HG02763 (cell line): ENCODE data around the gene C19orf18.
"Not testable (repeated sequence)": the region's sequence is repeated elsewhere in the genome, so short reads cannot be mapped to it uniquely, and the experiment has no call there.

Experiments used
- ATAC-seq: cut with Tn5 transposase; IDR thresholded peaks from one replicate; pipeline ENCODE4 v1.9.1; 2021; ENCODE audit warnings: mild to moderate bottlenecking, moderate library complexity; ENCODE audit not compliant: unreplicated experiment

Gene C19orf18

DNA sequence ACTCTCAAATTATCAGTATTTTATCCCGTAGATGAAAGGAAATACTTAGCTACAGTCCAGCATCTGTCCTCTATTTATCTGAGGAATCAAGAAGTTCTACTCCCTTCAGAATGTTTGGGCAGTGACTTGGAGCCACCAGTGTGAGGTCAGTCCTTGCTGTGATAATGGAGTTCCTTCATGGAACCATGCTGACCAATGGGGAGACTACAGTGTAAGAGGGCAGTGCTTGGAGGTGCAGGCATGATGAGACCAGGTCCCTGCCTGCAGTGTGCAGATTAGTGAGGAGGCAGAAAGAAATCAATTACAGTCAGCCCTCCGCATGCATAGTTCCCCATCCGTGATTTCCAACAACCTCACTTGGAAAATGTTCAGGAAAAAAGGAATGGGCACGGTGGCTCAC is at the start of gene C19orf18:
TSS of gene C19orf18 (minus strand) at position 101 of the 400 bp plus-strand sequence. CDS start 102 bp downstream, outside the sequence.
- ATAC-seq: no peak

DNA sequence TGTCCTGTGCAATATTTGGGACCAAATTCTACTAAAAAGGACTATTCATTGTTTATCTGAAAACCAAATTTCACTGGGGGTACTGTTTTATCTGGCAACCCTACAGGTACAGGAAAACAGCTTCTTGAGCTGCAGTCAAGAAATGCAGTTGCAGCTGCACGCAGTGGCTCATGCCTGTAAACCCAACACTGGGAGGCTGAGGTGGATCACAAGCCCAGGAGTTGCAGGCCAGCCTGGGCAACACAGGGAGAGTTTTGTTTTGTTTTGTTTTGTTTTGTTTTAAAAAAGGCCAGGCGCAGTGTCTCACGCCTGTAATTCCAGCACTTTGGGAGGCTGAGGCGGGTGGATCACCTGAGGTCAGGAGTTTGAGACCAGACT is 47.9 kb upstream of the C19orf18 start:
- no peak for ATAC-seq

DNA sequence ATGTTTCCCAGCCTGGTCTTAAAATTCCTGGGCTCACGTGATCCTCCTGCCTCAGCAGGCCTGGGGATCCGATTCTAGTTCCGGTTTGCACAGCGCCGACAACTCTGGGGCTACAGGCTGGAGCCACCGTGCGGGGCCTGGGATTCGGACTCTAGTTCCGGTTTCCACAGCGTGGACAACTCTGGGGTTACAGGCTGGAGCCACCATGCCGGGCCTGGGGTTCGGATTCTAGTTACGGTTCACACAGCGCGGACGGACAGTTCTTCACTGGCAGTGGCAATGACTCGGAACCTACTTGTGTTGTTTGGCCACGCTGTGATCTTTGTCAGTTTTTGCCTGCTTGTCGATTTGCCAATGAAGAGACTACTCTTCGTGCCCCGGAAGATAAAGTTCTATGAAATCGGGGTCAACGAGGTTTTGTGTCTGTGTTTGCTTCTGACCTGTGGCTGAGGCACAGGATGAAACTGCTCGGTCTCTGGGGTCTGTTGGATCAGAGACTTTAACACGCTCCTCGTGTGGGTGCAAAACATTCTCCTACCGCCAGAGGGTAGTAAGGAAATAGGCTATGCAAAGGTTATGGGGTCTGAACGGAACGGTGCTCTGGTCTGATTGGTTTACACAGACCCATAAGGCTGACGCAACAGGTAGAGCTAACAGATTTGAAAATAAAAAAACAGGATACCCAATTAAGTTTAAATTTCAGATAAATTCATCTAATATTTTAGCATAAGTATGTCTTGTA is 47.4 kb upstream of the C19orf18 start:
- no peak for ATAC-seq

DNA sequence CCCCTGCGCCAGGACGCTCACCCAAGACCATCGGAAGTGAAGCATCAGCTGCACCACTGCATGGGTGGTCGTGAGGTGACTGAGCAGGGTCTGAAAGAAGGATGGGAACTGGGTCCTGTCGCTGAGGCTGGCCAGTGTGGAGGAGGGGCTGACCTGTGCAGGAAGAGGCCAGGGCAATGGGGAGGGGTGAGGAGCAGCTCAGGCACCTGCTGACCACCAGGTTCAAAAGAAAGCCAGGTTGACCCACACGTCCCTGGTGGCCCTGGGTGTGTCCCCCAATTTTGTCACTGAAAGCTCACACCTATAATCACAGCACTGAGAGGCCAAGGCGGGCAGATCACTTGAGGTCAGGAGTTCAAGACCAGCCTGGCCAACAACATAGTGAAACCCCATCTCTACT is 45.8 kb upstream of the C19orf18 start:
- ATAC-seq: no peak

DNA sequence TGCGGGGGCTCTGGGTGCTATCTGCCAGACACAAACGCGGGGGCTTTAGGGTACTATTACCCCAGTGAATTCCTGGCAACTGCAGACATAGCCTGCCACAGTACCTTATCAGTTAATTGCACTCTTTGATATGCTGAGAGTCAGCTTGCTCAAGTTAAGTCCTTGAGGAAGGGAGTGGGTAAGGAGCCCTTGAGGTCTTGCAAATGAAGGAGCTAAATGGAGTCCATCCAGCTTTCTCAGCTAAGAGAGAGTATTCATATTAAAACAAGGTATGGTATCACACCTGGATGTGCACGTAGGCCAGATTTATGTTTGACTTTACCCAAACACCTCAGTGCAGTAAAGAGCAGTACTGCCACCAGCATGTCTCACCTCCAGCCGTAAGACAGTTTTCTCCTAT is 39.8 kb upstream of the C19orf18 start:
- ATAC-seq: no peak

DNA sequence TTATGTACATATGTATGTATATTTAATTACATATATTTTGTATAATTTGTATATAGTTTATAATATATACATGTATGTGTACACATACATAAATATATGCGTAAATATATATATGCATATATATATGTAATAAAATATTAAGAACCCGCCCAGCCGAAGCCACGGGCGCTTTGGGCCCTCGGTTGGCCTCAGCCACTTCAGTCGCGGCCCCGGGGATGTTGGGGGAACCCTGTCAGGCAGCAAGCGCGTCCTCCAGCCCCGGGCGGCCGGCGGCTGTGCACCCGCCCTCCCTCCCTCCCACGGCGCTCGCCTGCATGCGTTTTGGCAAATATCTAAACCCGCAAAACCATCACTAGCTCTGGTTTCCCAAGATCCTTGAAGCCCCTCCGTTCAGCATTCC is 36.2 kb upstream of the C19orf18 start:
- no peak for ATAC-seq

DNA sequence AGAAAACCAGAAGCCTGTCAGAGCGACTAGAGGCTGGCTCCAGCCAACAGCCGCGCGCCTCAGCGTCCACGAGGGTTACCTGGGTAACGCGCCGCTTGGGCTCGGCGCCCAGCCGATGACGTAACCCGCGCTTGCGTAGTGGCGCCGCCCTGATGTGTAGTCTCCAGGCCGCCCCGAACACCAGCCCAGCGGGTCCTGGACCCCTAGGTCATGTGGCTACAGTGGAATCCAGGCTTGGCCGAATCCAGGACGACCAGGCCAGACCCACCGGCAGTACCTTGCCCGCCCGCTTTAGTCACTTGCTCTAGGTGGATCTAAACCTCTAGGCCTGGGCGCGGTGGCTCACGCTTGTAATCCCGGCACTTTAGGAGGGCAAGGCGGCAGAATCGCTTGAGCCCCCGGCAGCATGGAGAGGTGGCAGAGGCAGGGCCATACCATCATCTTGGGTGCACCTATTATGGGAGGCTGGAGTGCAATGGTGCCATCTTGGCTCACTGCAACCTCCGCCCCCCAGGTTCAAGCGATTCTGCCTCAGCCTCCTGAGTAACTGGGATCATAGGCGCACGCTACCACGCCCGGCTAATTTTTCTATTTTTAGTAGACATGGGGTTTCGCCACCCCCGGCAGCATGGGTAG is 35.5 kb upstream of the C19orf18 start:
- no peak for ATAC-seq

DNA sequence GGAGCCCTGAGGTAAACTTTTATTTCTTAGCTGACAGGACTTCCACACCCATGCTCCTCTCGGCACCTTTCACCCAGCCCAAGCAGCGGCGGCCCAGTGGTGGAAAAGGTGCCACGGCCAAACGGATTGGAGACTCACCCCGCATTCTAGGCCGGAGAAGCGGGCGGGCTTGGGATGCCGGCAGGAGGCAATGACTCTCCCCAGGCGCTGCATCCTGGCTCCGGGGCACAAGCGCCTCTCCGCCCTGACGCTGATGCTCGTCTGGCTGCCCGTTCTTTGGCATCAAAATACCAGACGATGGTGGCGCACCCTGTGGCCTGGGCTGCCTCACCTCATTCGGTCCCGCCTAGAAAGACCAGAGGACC is 34.9 kb upstream of the C19orf18 start:
- no peak for ATAC-seq

DNA sequence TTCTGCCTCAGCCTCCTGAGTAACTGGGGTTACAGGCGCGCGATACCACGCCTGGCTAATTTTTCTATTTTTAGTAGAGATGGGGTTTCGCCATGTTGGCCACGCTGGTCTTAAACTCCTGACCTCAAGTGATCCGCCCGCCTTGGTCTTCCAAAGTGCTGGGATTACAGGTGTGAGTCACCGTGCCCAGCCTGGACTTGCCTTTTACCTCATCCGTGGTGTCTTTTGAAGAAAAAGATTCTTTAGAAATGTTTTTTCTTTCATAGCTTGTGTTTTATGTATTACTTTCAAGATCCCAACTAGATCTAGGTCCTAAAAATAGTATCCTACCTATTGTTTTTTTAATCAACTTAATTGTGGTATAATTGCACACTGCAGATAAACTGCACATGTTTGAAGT is 34.5 kb upstream of the C19orf18 start:
- ATAC-seq: not testable (repeated sequence)

DNA sequence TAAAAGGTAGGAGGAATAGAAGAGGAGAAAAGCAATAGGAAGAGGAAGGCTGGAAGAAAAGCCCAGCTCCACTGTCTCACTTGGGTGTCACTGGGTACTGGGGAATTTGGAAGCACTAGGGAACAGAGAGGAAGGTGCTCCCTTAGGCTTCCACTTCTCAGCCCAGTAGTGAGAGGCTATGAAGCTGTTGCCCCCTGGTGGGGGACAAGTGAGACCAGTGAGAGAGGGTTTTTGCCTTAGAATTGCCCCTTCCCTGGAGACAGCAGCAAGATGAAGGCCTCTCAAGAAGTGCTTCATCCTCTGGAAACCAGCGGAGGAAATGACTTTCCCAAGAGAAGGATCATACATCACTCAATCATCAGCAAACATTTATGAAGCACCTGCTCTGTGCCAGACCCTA is 33.0 kb upstream of the C19orf18 start:
- no peak for ATAC-seq

DNA sequence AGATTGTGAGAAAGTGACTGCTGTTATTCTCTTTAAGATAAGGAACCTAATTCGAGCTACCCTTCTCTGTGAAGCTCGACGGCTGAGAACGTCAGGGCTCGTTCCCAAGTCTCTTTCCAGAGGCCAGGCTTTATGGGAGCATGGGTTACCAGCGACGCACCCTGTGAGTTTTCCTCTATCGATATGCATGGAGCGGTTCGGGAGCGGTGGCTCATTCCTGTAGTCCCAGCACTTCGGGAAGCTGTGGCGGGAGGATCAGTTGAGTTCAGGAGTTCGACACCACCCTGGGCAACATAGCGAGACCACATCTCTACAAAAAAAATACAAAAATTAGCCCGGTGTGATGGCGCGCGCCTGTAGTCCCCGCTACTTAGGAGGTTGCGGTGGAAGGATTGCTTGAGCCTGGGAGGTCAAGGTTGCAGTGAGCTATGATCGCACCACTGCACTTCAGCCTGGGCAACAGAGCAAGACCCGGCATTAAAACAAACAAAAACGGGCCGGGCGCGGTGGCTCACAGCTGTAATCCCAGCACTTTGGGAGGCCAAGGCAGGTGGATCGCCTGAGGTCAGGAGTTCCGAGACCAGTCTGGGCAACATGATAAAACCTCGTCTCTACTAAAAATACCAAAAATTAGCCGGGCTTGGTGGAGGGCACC is 29.0 kb upstream of the C19orf18 start:
- ATAC-seq: no peak

DNA sequence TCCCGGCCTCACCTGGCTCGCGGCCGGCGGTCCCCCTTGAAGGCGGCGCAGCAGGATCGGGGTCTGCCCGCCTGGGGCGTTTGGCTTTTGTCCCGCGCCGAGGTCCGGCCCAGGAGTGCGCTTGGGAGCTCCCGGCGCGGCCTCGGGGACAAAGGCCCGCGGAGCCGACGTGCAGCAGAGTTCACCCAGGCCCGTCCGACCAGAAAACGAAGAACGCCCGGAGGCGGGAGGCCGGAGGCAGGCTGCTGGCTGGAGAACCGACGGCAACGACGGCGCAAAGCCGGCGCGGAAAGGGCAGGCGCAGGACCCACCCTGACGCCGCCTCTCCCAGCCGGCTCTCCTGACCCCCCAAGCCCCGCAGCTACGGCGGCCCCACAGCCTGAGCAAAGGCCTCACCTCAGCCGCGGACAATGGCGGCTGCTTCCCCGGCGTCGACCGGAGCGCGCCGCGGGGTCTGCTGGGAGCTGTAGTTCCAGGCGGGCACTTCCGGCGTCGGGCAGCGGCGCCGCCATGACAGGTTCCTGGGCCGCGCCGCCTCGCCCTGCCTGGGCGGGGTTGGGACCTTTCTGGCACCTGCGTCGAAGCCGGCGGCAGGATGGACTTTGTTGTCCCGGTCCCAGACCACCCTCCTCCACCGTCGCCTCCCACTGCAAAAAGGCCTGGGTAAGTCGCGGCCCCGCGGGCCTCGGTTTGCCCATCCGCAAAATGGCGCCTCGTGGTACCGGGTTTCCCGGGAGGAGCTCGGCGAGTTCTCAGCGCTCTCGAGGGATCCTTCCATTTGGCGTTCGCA is 28.2 kb upstream of the C19orf18 start, which contains the start of gene ZNF606:
TSS of gene ZNF606 (minus strand) at position 437 of the 790 bp plus-strand sequence. CDS start 1,501 bp downstream, outside the sequence.
- peak; percentile 92 for ATAC-seq

DNA sequence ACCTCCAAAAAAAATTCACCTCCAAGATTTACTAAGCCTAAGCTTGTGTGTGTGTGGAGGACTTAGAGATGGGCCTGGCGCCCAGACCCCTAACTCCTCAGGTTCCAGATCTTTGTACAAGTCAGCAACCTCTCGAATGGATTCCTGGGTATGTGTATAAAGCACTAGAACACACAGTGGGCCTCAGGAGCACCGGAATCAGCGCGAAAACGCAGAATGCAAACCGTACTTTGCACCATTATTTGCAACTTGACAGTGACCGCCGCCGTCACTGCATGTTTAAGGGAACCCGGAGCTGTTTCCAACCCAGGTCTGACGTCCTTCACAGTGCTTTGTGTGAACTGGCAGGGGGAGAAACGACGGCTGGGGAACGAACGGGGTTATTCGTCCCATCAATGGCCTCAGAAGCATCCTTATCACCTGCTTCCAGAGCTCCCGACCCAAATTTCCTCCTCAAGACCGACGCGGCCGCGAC is 27.6 kb upstream of the C19orf18 start:
- ATAC-seq: no peak

DNA sequence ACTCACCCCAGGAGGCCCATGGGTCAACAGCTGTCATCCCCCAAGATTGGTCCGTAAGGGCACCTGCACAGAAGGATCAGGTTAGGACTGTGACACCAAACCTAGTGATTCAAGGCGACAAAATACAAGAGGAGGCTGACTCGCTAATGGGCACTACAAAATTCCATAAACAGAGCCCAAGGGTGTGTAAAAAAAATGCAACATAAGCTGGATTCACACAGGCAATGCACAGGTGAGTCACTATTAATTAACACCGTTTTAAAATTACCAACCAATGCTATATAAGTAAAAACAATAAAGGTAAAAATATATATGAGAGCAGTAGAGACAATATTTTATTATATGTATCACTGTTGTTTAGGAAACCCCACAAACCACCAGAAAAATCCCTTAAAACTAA is 26.3 kb upstream of the C19orf18 start:
- no peak for ATAC-seq

DNA sequence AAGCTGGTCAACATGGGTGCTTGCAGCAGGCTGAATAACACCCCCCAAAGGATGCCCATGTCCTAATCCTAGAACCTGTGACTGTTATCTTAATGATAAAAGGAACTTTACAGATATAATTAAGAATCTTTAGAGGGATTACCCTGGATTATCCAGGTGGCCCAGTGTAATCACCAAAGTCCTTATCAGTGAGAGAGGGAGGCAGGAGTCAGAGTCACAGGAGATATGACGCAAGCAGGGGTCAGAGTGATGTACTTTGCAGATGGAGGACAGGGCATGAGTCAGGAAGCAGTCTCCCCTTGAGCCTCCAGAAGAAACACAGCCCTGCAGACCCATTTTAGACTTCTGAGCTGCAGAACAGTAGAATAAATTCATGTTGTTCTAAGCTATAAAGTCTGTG is 18.5 kb upstream of the C19orf18 start:
- no peak for ATAC-seq

DNA sequence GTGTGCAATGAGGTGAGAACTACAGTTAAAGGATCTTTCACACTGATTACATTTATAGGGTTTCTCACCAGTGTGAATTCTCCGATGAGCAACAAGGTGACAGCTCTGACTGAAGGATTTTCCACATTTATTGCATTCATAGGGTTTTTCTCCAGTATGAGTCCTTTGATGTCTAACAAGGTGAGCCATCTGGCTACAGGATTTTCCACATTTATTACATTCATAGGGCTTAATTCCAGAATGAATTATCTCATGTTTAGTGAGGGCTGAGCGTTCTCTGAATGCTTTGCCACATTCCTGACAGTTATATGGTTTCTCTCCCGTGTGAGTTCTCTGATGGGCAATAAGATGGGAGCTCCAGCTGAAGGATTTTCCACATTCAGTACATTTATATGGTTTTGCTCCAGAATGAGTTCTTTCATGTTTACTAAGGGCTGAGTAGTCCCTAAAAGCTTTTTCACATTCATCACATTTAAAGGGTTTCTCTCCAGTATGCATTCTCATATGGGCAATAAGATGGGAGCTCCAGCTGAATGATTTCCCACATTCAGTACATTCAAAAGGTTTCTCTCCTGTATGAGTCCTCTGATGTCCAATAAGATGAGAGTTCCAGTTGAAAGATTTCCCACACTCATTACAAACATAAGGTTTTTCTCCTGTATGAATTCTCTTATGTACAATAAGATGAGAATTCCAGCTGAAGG is 4.4 kb upstream of the C19orf18 start:
- ATAC-seq: no peak

DNA sequence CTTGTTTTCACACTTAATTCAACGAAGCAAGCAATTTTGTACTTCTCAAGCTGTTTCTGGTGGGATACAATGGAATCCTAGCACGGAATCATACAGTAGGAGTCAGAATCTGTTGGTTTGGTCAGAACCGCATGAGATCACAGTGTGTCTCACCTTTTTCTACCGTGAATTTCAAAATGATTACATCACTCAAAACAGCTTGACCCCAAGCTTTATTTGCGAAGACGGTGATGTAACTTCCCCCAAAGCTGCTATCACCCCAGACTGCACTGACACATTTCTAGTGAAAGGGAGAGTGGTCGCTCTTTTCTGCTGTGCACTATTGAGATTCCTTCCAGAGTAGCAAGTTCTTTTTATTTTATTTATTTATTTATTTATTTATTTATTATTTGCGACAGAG is 9.6 kb downstream of the C19orf18 start:
- ATAC-seq: no peak

DNA sequence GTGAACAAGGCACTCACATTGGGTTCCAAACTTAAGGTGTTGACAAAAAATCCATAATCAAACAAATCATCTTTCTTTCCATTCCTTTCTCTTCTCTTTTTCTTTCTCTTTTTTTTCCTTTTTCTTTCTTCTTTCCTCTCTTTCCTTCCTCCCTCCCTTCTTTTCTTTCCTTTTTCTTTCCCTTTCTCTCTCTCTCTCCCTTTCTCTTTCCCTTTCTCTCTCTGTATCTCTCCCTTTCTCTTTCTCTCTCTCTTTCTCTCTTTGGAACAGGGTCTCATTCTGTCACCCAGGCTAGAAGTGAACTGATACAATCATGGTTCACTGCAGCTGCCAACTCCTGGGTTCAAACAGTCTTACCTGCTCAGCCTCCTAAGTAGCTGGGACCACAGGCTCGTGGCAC is 12.5 kb downstream of the C19orf18 start:
- no peak for ATAC-seq

DNA sequence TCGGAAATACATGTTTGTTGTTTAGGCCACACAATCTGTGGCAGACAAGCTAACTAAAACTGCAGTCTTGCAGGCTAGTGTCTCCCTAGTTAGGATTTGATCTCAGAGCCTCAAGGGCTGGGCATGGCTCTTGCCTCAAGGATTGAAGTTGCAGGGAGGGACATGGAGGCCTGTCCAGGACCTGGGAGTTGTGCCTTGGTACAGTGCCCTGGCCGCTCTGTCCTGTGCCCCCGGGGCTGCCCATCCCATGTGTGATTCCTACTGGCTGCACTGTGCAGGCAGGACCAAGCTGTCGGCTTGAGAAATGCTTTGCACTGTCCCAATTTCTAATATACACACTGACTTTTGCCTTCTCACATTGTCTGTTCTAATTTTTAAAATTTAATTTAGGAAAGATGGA is 19.3 kb downstream of the C19orf18 start:
- ATAC-seq: no peak

DNA sequence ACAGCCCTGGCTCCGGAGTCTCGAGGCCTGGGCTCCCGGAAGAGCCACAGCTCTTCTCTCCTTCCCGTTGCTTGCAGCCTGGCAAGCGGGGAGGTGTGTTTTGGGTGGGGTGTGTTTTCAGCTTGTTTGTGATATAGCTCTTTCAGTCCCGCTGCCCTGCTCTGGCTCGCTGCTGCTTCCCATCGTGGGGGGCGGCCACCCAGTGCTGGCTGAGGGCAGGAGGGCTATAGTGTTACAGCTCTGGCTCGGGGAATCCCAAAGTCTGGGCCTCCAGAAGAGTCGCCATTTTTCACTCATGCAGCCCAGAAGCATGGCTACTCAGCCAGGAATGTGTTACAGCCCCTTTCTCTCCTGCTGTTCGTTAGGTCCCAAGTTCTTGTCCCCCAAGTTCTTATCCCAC is 24.6 kb downstream of the C19orf18 start:
- ATAC-seq: no peak

DNA sequence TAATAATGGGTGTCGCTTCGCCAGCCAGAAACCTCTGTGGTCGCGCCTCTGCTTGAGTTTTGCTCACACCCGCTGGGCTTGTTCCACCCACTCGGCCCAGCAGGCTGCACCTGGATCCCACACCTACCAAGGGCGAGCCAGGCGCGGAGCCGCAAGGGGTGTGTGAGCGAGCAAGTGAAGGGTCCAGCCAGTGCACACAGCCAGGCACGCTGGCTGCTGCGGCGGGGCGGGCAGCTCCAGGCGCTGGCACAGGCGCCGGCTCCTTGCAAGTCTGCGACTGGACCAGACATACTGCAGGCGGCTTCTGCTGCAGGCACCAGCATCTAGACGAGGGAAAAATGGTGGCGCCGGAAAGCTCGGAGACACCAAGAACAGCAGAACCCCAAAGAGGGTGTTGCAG is 25.0 kb downstream of the C19orf18 start:
- no peak for ATAC-seq
